Neural crest cell (in vitro differentiated cells): Measurements from ENCODE around the gene GABRB1. TPM values are rescaled to one million over a fixed set of nuclear protein-coding genes. Genes with fewer than 3 reads are reported as not detected.

Experiments used
- DNase-seq: peaks from one replicate; pipeline ENCODE4 v3.0.0; 2021; ENCODE audit warnings: low read depth, mixed read lengths, low spot score
- H3K27ac Mint-ChIP-seq: one replicate; pipeline ENCODE4 v1.8.0; 2021; ENCODE audit warnings: mild to moderate bottlenecking, mixed read lengths; ENCODE audit not compliant: unreplicated experiment
- H3K27me3 Mint-ChIP-seq: 2 replicates; pipeline ENCODE4 v1.8.0; 2021; ENCODE audit warnings: low read depth, mild to moderate bottlenecking, mixed read lengths
- H3K36me3 Mint-ChIP-seq: 2 replicates; pipeline ENCODE4 v1.8.0; 2021; ENCODE audit warnings: low read depth, mild to moderate bottlenecking, mixed read lengths
- H3K4me1 Mint-ChIP-seq: 2 replicates; pipeline ENCODE4 v1.8.0; 2021; ENCODE audit warnings: mixed read lengths
- H3K4me3 Mint-ChIP-seq: one replicate; pipeline ENCODE4 v1.8.0; 2021; ENCODE audit warnings: mild to moderate bottlenecking, mixed read lengths
- H3K9me3 Mint-ChIP-seq: 2 replicates; pipeline ENCODE4 v1.8.0; 2021; ENCODE audit warnings: mixed read lengths
- CTCF ChIP-seq: fragments of 200-600 bp; sonication (generic); conservative IDR thresholded peaks from 2 replicates; pipeline ENCODE4 v1.5.0; 2021; ENCODE audit warnings: antibody characterized with exemption, mild to moderate bottlenecking
- total RNA-seq: library from RNA; stranded (reverse); gene quantifications from 2 replicates; pipeline ENCODE4 v1.2.1, GENCODE V29; 2021

Gene GABRB1
- total RNA-seq, 1 donor from 2014 or later = not detected

- Mint-ChIP-seq H3K4me3 (no peak overlapping the region), H3K4me1 (no peaks in the 10 kb centered on the region)
Measured at GRCh38 chr4:47088298-47088697, 56.9 kb downstream of the GABRB1 start.

GRCh38 chr4:47095884-47096283 is 64.5 kb downstream of the GABRB1 start:
- no peak for TF ChIP-seq CTCF
- DNase-seq = no peak
- Mint-ChIP-seq H3K9me3 (no peaks in the 10 kb centered on the region), H3K4me3 (no peak overlapping the region), H3K27ac (no peak overlapping the region), H3K27me3 (no peaks in the 10 kb centered on the region), H3K36me3 (no peaks in the 10 kb centered on the region), H3K4me1 (no peaks in the 10 kb centered on the region)

More at GRCh38 chr4:47088298-47088697, 56.9 kb downstream of the GABRB1 start:
- no peak for DNase-seq
- TF ChIP-seq CTCF = no peak
- no peaks in the 10 kb centered on the region for H3K36me3 Mint-ChIP-seq
- peaks cover 3% of the 10 kb centered on the region for H3K27me3 Mint-ChIP-seq
- no peak overlapping the region for H3K27ac Mint-ChIP-seq
- H3K9me3 Mint-ChIP-seq = no peaks in the 10 kb centered on the region

- H3K4me3 Mint-ChIP-seq = no peak overlapping the region
- DNase-seq = no peak
- H3K4me1 Mint-ChIP-seq = no peaks in the 10 kb centered on the region
- H3K36me3 Mint-ChIP-seq = no peaks in the 10 kb centered on the region
- peaks cover 12% of the 10 kb centered on the region for H3K27me3 Mint-ChIP-seq
- no peak overlapping the region for H3K27ac Mint-ChIP-seq
- no peak for TF ChIP-seq CTCF
- H3K9me3 Mint-ChIP-seq = no peaks in the 10 kb centered on the region
Measured at GRCh38 chr4:47101453-47101852, 70.1 kb downstream of the GABRB1 start.

GRCh38 chr4:47104986-47105385 is 73.6 kb downstream of the GABRB1 start:
- TF ChIP-seq CTCF = no peak
- Mint-ChIP-seq H3K36me3 (no peaks in the 10 kb centered on the region), H3K27me3 (peaks cover 18% of the 10 kb centered on the region), H3K4me3 (no peak overlapping the region), H3K4me1 (no peaks in the 10 kb centered on the region), H3K27ac (no peak overlapping the region), H3K9me3 (no peaks in the 10 kb centered on the region)
- no peak for DNase-seq

GRCh38 chr4:47106561-47106960 is 75.2 kb downstream of the GABRB1 start:
- Mint-ChIP-seq H3K27ac (no peak overlapping the region), H3K4me3 (no peak overlapping the region), H3K27me3 (peaks cover 18% of the 10 kb centered on the region), H3K4me1 (no peaks in the 10 kb centered on the region), H3K36me3 (no peaks in the 10 kb centered on the region), H3K9me3 (no peaks in the 10 kb centered on the region)
- no peak for DNase-seq
- no peak for TF ChIP-seq CTCF

GRCh38 chr4:47109379-47109778 is 78.0 kb downstream of the GABRB1 start:
- Mint-ChIP-seq H3K36me3 (no peaks in the 10 kb centered on the region), H3K4me1 (no peaks in the 10 kb centered on the region), H3K27me3 (peaks cover 12% of the 10 kb centered on the region), H3K4me3 (no peak overlapping the region), H3K9me3 (no peaks in the 10 kb centered on the region), H3K27ac (no peak overlapping the region)
- peak; percentile 10 for TF ChIP-seq CTCF
- no peak for DNase-seq
